Activated T-cell treated with anti-CD3 and anti-CD28 coated beads, Interleukin-2, amount 50 U/mL, for 48 hours (primary cell): ENCODE results near the gene CAMKV.
"Not testable (repeated sequence)": the region's sequence is repeated elsewhere in the genome, so short reads cannot be mapped to it uniquely, and the experiment has no call there.

ENCODE experiments used
- DNase-seq, 2 experiments: peaks; one replicate each; pipeline ENCODE4 v3.0.0-alpha.2; 2020

CAMKV gene, protein sequence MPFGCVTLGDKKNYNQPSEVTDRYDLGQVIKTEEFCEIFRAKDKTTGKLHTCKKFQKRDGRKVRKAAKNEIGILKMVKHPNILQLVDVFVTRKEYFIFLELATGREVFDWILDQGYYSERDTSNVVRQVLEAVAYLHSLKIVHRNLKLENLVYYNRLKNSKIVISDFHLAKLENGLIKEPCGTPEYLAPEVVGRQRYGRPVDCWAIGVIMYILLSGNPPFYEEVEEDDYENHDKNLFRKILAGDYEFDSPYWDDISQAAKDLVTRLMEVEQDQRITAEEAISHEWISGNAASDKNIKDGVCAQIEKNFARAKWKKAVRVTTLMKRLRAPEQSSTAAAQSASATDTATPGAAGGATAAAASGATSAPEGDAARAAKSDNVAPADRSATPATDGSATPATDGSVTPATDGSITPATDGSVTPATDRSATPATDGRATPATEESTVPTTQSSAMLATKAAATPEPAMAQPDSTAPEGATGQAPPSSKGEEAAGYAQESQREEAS

DNA sequence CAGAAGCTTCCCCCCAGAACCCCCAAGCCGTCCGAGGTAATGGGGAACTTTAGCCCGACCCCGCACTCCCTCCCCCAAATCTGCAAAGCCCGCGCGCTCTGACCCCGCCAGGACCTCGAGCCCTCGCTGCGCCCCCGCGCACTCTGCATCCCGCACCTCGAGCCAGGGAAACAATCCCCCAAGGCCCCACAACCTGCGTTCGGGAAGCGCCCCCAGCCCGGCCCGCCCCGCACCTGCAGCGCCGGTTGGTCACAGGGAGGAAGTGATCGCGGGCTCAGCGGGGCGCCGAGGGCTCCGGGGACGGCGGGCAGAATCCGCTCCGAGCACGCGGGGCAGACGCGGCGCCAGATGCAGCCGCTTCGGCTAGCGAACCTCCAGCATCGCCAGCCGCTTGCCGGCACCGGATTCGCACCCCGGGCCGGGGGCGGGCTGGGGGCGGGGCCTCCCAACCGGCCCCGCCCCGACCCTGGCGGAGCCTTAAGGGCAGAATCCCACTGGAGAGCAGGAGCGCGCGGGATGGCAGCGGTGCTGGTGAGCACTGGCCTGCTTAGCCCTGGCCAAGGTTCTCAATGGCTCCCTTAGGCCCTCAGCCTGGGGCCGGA is at the start of gene CAMKV:
CAMKV (minus strand) TSS at position 382 of the 602 bp plus-strand sequence. CDS start 7,518 bp downstream, outside the sequence.
- DNase-seq: peak; percentile 38 to 60

DNA sequence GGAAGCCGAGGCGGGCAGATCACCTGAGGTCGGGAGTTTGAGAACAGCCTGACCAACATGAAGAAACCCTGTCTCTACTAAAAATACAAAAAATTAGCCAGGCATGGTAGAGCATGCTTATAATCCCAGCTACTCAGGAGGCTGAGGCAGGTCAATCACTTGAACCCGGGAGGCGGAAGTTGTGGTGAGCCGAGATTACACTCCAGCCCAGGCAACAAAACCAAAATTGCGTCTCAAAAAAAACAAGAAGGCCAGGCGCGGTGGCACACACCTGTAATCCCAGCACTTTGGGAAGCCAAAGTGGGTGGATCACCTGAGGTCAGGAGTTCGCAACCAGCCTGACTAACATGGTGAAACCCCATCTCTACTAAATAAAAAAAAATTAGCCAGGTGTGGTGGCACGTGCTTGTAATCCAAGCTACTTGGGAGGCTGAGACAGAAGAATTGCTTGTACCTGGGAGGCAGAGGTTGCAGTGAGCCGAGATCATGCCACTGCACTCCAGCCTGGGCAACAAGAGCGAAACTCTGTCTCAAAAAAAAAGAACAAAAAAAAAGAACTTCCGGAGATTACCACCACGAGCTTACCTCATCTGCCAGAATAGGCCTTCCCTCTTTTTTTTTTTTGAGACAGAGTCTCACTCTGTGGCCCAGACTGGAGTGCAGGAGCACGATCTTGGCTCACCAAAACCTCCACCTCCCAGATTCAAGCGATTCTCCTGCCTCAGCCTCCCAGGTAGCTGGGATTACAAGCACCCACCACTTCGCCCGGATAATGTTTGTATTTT is 48.3 kb upstream of the CAMKV start:
- DNase-seq: not testable (repeated sequence)

DNA sequence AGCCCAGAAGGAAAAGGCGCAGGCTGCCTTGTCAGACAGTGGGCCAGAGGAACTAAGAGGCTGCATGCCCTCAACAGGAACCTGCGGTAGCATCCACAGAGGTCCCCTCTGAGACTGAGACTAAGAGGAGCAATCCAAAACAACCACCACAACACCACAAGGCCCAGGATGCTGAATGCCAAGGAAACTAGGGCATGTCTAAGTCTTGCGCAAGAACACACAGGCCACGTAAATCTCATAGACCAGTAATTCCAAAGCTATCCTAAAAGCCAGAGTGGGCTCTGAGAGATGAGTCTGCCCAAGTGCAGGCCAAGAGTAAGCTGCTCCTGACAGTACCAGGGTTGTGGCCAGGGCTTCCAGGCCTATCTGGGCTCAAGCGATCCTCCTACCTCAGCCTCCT is 47.0 kb upstream of the CAMKV start:
- DNase-seq: no peak

DNA sequence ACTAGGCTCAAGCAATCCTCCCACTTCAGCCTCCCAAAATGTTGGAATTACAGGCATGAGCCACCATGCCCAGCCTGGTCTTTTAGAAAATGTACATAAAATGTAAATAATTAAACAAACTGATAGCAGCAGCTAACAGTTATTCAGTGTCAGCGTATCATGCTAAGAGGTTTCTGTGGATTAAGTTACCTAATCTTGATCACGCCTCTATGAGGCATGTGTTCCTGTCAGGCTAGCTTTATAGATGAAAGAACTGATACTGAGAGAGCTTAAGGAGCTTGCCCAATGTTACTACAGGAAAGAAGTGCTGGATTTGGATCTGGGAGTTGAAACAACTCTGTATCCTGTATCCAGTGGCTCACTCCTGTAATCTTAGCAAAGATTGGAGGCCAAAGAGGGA is 45.2 kb upstream of the CAMKV start:
- DNase-seq: no peak

DNA sequence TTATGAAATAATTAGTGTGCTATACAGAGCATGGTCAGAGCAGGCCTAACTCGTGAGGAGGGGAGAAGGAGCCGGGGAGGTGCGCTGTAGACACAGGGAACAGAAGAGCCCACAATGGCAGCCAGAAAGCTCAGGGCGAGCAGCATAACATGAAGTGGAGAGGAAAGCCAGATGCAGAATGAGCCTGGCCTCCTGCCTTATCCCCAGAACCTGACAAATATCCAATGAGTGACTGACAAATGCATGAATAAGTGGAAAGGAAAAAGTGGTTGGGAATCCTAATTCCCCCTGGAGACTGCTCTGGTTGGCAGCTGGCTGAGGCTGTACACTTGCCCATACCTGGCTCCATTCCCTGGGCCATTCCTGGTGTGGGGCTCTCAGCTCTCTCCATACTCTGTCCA is 43.2 kb upstream of the CAMKV start:
- DNase-seq: no peak

DNA sequence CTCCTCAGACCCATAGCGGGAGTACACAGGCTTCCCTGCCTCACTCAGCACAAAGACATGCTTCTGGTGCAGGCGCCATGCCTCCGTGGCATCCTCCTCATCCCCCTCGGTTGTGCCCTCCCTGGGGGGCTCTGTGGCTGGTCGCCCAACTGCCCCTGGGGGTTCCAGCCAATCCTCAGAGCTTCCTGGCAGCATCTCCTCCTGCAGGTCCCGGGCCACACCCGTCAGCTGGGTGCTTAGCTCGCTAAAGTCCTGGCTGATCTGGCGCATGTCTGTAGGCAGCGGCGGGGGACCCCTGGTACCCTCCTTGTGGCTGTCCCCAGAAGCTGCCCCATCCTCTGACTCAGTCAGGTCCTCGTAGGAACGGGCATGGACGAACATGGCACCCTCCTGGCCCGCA is 41.9 kb upstream of the CAMKV start:
- no peak for DNase-seq

DNA sequence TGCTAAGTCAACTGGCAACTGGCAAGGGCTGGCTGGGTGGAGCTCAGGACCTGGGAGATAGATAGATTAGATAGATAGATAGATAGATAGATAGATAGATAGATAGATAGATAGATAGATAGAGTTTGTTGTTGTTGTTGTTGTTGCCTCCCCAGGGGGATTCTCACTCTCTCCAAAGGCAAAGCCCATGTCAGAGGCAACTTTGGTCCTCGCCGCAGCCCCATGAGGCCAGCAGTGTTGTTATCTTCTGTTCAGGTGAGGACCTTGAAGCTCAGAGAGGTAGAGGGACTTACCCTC is 41.4 kb upstream of the CAMKV start:
- no peak for DNase-seq

DNA sequence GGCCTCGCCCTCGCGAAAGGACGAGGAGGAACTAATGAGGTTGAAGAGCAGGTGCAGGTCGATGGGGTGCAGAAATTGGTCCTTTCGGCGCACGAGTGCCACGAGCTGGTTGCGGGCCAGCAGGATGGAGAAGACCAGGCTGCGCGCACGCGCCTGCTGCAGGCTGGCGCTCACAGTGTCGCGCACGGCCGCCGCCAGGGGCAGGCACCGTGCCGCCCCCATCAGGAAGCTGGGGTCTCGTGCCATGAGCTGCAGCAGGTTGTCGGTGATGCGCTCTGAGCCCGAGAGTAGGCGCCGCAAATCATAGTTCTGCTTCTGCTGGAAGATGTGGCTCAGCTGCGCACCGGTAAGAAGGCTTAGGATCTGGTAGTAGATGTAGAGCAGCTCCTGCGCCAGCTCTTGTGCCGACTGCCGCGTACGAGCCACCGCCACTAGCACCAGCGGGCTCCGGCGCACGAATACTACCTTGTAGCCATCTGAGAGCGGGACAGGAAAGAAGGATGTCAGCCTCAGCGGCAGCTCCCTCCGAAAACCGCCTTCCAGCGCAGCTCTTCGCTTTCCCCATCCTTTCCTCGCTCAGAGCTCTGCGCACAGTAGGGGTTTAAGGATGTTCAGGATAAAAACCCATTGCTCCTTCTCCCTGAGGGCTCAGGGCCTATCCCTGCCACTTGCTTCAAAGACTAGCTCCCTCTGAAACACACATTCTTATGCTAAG is 40.9 kb upstream of the CAMKV start:
- no peak for DNase-seq

DNA sequence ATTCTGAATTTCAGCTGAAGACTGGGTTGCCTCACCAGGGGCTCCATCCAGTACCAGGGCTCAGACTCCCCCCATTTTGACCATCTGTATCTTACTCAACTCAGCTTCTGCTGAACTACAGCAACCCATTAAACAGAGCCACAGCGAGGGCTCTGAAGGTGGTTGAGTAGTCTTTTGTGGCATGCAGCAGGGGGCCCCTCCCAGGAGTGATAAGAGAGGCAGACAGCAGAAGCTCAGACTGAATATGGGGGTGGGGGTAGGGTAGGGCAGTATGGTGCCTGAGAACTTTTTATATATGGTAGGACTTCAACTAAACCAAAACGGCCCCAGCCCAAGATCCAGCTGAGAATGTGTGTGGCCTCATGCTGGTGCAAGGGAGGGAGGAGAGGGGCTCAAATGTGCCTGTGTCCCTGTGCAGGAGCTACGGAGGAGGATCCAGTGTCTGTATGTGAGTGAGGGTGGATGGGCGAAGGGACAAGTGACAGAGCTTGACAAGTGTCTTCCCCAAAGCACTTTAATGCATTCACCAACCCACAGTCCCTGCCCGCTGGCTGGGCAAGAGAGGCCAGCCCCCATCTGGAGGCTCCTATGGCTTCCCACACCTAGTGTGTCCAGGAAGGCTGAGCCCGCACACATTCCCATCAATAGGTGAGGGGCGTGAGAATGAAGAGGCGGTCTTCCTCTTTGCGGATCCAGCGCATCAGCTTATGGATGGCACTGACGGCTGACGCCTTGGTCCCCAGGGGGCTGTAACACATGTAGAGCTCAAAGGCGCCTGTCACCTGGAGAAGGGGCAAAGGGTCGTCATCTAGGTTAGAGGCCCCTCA is 38.9 kb upstream of the CAMKV start:
- no peak for DNase-seq

DNA sequence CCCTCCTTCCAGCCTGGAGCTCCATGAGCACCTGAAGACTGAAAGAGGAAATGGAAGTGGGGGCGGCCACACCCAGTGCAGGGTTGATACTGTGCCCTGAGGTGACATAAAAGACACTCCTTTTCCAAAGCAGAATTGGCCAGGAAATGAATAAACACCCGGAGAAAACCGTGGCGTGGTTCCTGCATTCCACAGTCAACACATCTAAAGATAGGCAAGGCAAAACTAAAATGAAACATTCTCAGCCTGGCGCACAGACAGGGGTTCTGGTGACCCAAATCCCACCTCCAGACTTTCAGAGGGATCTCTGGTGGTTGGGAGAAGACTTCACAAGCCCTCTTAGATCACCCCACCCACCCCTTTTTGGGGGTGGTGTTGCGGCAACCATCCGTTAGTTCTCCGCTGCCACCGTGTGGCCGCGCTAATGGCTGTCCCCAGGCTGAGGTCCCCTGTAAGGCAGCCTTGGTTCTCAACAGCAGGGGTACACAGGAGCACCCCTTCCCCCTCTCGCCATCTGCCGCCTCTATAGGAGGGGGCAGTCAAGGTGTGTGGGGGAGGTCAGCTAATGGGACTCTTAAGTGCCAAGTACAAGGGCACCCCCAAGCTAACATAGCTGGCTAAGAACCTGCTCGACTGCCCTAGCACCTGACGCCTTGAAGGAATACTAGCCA is 36.5 kb upstream of the CAMKV start:
- DNase-seq: peak; percentile 69 to 75

DNA sequence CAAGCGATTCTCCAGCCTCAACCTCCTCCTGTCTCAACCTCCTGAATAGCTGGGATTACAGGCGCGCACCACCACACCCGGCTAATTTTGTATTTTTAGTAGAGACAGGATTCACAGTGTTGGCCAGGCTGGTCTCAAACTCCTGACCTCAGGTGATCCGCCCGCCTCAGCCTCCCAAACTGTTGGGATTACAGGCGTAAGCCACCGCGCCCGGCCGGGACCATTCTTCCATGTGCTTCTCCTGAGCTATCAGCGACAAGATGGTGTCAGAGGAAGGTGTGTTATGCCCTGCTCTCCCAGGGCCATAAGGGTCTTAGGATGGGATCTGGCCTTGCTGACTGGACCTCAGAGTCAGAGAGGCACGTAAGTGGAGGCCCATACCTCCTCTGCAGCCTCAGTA is 34.7 kb upstream of the CAMKV start:
- DNase-seq: not testable (repeated sequence)

DNA sequence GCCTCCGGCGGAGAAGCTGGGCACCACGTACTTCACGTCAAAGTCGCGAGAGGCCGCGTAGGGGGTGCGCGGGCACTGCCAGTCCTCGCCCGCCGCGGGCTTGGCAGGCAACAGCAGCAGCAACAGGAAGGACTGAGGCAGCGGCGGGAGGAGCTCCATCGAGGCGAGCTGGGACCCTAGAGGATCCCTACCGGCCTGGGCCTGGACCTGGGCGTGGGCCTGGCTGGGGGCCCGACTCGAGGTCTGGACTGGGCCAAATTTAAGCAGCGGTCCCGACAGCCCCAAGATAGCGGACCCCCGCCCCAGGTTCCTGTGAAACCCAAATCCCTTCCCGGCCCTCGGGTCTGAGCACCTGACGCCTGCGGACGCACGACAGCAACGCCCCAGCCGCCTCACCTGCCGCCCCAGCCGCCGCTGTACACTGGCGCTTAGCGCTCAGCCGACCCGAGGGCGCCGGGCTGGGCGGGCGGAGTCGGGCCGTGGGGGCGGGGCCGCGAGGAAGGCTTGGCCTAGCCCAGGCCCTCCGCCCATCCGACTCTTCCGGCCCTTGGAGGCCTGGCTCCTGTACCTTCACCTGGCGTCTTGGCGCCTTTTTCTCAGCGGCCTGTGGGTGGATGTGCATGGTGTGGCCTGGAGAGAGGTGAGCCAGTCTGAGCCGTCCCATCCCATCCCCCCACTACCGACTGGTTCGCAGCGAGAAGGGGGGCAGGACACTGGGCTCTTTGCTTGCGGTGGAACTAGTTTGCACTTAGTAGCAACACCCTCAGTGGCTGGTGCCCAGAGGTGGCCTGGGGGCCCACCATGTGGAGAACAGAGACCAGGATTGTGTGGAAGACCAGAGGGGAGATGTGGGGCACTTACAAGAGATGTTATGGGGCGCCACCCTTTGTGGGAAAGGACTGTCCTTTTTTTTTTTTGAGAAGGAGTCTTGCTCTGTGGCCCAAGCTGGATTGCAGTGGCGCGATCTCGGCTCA is 34.0 kb upstream of the CAMKV start, which contains the start of gene MST1R:
MST1R (minus strand) TSS at position 423 of the 974 bp plus-strand sequence; CDS start at position 159, 264 bp downstream.
- peak; percentile 90 to 93 for DNase-seq

DNA sequence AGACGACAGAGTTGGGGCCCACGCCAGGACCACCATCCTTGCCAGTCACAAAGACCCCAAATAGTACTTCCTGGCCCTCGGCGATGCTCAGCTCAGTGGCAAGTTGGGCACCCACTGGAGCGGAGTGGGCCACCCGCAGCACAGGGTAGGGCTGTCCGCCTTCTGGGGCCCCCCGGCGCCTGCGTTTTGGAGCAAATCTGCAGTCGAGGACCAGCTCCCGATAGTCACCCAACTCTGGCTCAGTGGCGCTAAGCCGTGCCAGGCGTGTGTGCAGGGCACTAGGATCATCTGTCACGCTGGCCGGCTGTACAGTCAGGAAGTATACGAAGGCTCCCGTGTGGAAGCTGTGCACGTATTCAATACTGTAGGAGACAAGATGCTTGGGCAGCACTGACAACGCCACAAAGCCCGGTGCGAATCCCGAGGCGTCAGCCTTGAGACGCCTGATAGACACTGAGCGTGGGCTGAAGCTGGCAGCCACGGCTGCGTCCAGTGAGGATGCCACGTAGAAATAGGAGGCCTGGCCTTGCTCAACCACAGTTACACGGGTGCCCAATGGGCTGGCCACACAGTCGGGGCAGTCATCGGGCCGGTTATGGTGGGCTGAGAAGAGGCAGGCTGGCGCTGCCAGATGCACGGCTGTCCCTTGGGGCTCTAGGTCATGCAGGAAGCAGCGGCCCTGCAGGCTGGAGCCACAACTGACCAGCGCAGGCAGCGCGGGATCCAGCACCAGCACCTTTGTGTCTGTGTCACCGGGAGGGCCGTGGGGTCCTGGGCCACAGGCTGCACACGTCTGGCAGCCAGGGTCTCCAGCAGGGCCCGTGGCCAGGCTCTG is 33.0 kb upstream of the CAMKV start:
- no peak for DNase-seq

DNA sequence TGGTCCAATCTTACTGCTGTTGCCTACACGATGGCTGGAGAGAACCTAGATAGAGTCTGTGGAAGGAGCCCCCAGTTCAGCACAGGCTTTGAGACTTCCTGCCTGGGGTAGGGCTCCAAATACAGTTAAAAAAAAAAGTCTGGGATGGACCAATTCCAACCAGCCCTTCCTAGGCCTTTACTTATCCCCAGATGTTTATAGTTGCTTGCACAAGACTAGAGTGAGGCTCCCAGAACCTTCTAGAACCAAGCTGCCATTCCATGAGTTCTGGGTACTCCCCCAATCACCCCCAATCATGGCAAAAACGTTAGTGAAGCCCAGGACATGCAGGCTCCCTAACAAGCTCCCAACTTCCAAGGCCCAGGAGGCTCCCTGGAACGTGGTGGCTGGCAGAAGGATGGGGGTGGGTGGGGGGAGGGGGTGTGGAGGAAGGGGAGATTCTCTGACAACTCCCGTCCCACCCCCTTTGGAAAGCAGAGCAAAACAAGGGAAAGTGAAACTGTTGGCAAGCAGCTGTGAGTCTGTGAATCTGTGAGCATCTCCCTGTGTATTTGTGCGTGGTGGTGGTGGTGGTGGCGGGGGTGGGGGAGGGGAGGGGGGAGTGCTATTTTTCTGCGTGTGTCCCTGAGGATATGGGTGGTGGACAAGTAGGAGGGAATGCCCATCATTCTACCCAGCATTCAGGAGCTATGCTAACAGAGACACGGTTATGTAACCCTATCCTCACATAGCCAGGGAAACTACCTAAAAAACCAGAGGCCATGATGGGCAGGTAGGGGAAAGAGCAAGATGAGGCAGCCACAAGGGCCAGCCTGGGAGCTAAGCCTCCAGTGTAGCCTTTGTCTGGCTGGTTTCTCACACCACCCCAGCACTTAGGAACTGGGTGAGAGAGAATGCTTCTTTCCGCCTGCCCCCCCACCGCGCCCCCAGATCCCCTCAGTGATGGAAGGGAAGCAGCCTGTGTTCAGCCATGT is 31.9 kb upstream of the CAMKV start:
- DNase-seq: no peak

DNA sequence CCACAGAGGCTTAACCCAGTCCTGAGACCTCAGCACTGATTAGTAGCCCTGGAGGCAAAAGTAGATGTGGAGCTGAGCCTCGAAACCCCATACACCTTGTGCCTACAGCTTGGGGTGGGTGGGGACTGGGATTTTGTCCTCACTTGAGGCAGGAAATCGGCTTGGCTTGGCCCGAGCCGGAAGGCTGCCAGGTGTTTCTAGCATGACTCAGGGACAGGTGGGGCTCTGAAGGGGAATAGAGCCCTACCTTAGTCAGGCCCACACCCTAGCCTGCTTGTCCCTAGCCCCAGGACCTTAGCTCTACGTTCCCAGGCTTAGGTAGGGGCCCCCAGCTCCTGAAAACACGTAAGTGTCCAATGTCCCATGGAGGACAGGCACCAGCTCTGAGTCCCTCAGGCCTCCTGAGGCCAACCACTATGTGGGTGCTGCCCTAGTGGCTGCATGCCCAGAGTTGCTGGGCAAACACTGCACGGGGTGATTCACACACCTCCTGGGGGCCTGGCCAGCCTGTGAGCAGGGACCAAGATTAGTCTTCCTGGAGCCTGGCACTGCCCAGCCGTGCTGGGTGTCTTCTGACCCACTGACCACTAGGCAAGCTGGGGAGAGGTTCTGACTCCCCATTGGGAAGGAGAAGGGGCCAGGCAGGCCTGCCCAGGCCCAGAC is 30.9 kb upstream of the CAMKV start:
- DNase-seq: no peak

DNA sequence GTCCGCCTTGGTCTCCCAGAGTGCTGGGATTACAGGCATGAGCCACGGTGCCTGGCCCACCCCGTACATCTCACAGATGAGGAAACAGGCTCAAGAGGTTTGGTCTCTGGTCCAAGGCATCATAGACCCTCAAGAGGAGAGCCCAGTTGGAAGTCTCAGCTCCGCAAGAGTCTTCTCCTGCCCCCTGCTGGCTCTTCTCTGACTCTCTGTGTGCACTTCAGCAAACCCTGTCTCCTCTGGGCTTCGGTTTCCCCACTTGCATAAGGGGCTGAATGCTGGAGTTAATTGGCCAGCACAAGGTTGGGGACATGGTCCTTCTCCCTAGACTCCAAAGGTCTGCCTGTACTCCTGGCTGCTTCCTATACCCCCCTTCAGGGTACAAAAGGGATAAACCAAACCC is 30.1 kb upstream of the CAMKV start:
- peak in 1 of 2 experiments; percentile 33 for DNase-seq

DNA sequence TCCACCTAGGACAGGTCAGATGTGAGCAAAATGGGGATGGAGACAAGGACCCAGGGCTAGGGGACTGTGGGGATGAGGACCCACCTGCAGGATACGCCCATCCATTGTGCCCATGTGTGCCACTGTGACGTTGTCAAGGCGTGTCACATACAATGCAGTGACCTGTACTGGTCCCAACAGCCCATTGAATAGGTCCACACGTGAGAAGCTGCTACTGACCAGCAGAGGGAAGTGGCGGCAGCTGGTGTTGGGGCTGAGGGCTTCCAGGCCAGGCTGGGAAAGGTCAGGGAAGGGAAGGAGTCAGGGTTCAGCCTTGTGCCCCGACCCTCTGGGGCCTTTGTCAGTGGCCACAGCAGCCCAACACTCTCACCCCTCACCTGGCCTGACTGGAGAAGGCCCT is 29.3 kb upstream of the CAMKV start:
- DNase-seq: no peak
